Smooth muscle cell (in vitro differentiated cells): ENCODE results near the gene CA4. TPM values are rescaled to one million over a fixed set of nuclear protein-coding genes. Genes with fewer than 3 reads are reported as not detected.
"Not testable (repeated sequence)": the region's sequence is repeated elsewhere in the genome, so short reads cannot be mapped to it uniquely, and the experiment has no call there.

Experiments
- DNase-seq: peaks from one replicate; lab custom pipeline; 2025; ENCODE audit not compliant: unreplicated experiment; lab: John Stamatoyannopoulos, UW
- H2AFZ ChIP-seq: fragments of 200-600 bp; sonication (generic); 2 replicates; pipeline ENCODE4 v1.6.0; 2016; ENCODE audit warnings: antibody characterized with exemption, low read depth, mild to moderate bottlenecking
- H3F3A ChIP-seq: fragments of 200-600 bp; sonication (generic); 2 replicates; pipeline ENCODE4 v1.6.0; 2017; ENCODE audit warnings: antibody characterized with exemption, low read depth
- H3K27ac ChIP-seq: fragments of 200-600 bp; sonication (generic); 2 replicates; pipeline ENCODE4 v1.5.1; 2016; ENCODE audit warnings: low read depth, mild to moderate bottlenecking
- H3K27me3 ChIP-seq: fragments of 200-600 bp; sonication (generic); 2 replicates; pipeline ENCODE4 v1.6.1; 2016; ENCODE audit warnings: low read depth, mild to moderate bottlenecking
- H3K36me3 ChIP-seq: fragments of 200-600 bp; sonication (generic); 2 replicates; pipeline ENCODE4 v1.5.1; 2016; ENCODE audit warnings: low read depth
- H3K4me1 ChIP-seq: fragments of 200-600 bp; sonication (generic); 2 replicates; pipeline ENCODE4 v1.5.1; 2016; ENCODE audit warnings: low read depth
- H3K4me2 ChIP-seq: fragments of 200-600 bp; sonication (generic); 2 replicates; pipeline ENCODE4 v1.6.0; 2016; ENCODE audit warnings: mild to moderate bottlenecking
- H3K4me3 ChIP-seq: fragments of 200-600 bp; sonication (generic); 2 replicates; pipeline ENCODE4 v1.5.1; 2016; ENCODE audit warnings: mild to moderate bottlenecking
- H3K79me2 ChIP-seq: fragments of 200-600 bp; sonication (generic); 2 replicates; pipeline ENCODE4 v1.6.0; 2016; ENCODE audit warnings: low read depth, mild to moderate bottlenecking
- H3K9ac ChIP-seq: fragments of 200-600 bp; sonication (generic); 2 replicates; pipeline ENCODE4 v1.6.0; 2016; ENCODE audit warnings: low read depth
- H3K9me3 ChIP-seq: fragments of 200-600 bp; sonication (generic); replicated peaks from 2 replicates; pipeline ENCODE4 v1.5.1; 2016; ENCODE audit warnings: low read depth
- H4K20me1 ChIP-seq: fragments of 200-600 bp; sonication (generic); 2 replicates; pipeline ENCODE4 v1.6.0; 2016; ENCODE audit warnings: low read depth
- WGBS: methylation state at CpG from one replicate; pipeline ENCODE4 v1.1.7; 2016; ENCODE audit warnings: low lambda C conversion rate; 5-methylcytosine and 5-hydroxymethylcytosine counted together
- polyA plus RNA-seq: library from polyadenylated mRNA; unstranded; fragments of >200 nt; fragmentation: Nextera tagmentation; extraction: Ambion mirVana; gene quantifications from 2 replicates; pipeline ENCODE4 v1.2.1, GENCODE V29; 2016
- total RNA-seq: library from RNA; depleted of rRNA; stranded (reverse); fragments of >200 nt; gene quantifications from 2 replicates; pipeline ENCODE4 v1.2.3, GENCODE V29; 2014
- TF ChIP-seq, protein P1 (sequence below): fragments of 200-600 bp; sonication (generic); IDR thresholded peaks from 2 replicates; pipeline ENCODE4 v1.5.1; 2017; ENCODE audit warnings: borderline replicate concordance, mild to moderate bottlenecking, antibody characterized with exemption; ENCODE audit not compliant: insufficient read depth, poor library complexity, severe bottlenecking

The CA4 gene
- total and polyA plus RNA-seq, 2 experiments from 2014 or later: 0.87 TPM; not detected in 1

DNA sequence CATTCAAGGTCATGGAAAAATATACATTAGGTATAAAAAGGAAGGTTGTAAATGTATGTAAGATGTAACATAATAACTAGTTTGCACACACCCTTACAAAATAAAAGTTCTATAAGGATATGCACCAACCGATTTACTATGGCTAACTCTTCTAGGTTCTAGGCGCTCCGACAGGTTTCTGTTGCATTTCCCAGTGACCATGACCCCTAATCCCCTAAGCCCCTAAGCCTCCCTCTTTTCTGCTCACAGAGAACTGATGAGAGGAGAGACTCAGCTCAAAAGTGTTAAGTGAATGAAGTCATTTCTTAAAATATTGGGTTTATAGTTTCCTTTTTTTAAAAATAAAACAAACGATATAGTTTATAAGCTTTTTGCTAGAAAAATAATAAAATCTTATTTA is 41.1 kb upstream of the CA4 start:
- peaks cover 10% of the 10 kb centered on the region for H3K27me3 ChIP-seq
- 48% methylated on average over 4 of the region's 4 CpGs for WGBS
- H3K27ac ChIP-seq: no peak overlapping the region
- H3K4me2 ChIP-seq: no peak overlapping the region
- no peak overlapping the region for H2AFZ ChIP-seq
- H3K79me2 ChIP-seq: no peaks in the 10 kb centered on the region
- H3K4me3 ChIP-seq: no peak overlapping the region
- no peaks in the 10 kb centered on the region for H3K36me3 ChIP-seq
- no peak for DNase-seq
- no peak overlapping the region for H3K9ac ChIP-seq
- no peaks in the 10 kb centered on the region for H3F3A ChIP-seq
- TF ChIP-seq, protein P1, sequence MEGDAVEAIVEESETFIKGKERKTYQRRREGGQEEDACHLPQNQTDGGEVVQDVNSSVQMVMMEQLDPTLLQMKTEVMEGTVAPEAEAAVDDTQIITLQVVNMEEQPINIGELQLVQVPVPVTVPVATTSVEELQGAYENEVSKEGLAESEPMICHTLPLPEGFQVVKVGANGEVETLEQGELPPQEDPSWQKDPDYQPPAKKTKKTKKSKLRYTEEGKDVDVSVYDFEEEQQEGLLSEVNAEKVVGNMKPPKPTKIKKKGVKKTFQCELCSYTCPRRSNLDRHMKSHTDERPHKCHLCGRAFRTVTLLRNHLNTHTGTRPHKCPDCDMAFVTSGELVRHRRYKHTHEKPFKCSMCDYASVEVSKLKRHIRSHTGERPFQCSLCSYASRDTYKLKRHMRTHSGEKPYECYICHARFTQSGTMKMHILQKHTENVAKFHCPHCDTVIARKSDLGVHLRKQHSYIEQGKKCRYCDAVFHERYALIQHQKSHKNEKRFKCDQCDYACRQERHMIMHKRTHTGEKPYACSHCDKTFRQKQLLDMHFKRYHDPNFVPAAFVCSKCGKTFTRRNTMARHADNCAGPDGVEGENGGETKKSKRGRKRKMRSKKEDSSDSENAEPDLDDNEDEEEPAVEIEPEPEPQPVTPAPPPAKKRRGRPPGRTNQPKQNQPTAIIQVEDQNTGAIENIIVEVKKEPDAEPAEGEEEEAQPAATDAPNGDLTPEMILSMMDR: no peak
- no peaks in the 10 kb centered on the region for H3K9me3 ChIP-seq
- no peaks in the 10 kb centered on the region for H4K20me1 ChIP-seq
- no peaks in the 10 kb centered on the region for H3K4me1 ChIP-seq

DNA sequence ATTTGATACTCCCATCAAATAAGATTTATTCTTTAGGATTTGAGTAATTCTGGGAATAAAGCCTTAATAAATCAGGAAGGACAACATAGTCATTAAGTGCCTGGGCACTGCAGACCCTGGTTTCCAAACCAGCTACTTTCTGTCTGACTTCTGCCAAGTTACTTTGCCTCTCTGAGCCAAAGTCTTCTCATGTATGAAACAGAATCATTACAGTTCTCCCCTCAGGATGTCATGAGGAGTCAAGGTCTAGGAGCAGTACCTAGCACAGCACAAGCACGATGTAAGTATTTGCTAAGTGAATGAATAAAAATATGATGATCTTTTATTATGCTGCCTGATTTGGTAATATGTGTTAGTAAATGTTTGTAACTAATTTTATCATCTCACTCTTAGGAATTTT is 40.6 kb upstream of the CA4 start:
- 91% methylated on average over 1 of the region's 1 CpG for WGBS
- Histone ChIP-seq H2AFZ (no peak overlapping the region), H3F3A (no peaks in the 10 kb centered on the region), H3K4me3 (no peak overlapping the region), H3K9ac (no peak overlapping the region), H4K20me1 (no peaks in the 10 kb centered on the region), H3K79me2 (no peaks in the 10 kb centered on the region), H3K9me3 (no peaks in the 10 kb centered on the region), H3K4me1 (no peaks in the 10 kb centered on the region), H3K36me3 (no peaks in the 10 kb centered on the region), H3K27me3 (peaks cover 10% of the 10 kb centered on the region), H3K4me2 (no peak overlapping the region), H3K27ac (no peak overlapping the region)
- TF ChIP-seq, protein P1: no peak
- DNase-seq: no peak

DNA sequence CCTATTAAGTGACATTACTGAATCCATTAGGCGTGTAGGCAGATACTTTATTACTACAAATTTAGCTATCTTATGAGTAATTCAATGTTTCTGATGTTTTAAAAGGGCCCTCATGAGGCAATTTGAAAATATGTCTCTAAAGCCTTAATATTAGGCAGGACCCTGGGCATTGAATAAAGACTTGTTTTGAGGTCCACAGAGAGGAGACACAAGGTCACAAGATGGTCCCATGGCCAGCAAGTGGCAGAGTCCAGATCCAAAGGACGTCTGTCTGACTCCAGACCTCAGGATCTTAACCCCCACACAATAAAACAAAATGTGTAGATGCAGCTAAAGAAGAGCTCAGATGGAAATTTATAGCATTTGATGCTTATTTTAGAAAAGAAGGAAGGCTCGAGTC is 39.2 kb upstream of the CA4 start:
- no peaks in the 10 kb centered on the region for H3K36me3 ChIP-seq
- no peak overlapping the region for H3K27ac ChIP-seq
- H3F3A ChIP-seq: no peaks in the 10 kb centered on the region
- TF ChIP-seq, protein P1: no peak
- peaks cover 10% of the 10 kb centered on the region for H3K27me3 ChIP-seq
- H3K9ac ChIP-seq: no peak overlapping the region
- no peaks in the 10 kb centered on the region for H3K9me3 ChIP-seq
- H3K4me1 ChIP-seq: no peaks in the 10 kb centered on the region
- no peak overlapping the region for H3K4me3 ChIP-seq
- DNase-seq: no peak
- H2AFZ ChIP-seq: no peak overlapping the region
- no peaks in the 10 kb centered on the region for H3K79me2 ChIP-seq
- H3K4me2 ChIP-seq: no peak overlapping the region
- no peaks in the 10 kb centered on the region for H4K20me1 ChIP-seq
- 53% methylated on average over 3 of the region's 3 CpGs for WGBS

DNA sequence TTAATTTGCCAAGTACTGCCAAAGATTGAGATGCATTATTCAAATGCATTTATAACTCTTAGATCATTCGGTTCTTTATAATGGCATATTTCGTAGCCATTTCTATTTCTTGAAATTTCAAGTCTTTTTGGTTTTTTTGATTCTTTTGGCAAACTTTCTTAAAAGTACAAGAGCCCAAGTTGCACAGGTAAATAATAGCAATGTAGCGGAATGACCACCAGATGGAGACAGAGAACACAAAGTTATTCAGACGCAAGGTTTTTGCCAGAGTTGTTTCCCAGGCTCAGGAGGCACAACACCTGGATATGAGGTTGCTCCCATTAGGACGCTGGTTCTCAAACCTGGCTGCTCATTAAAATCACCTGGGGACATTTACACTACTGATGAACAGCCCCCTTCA is 38.1 kb upstream of the CA4 start:
- H4K20me1 ChIP-seq, H3K36me3 ChIP-seq, H3K9me3 ChIP-seq, H3F3A ChIP-seq, DNase-seq, H3K27ac ChIP-seq, H3K79me2 ChIP-seq, H3K4me1 ChIP-seq, H2AFZ ChIP-seq, H3K4me3 ChIP-seq, H3K4me2 ChIP-seq, H3K9ac ChIP-seq: not testable (repeated sequence)
- WGBS: 0% methylated on average over 4 of the region's 5 CpGs
- TF ChIP-seq, protein P1: peak; percentile 24
- peaks cover 10% of the 10 kb centered on the region for H3K27me3 ChIP-seq

DNA sequence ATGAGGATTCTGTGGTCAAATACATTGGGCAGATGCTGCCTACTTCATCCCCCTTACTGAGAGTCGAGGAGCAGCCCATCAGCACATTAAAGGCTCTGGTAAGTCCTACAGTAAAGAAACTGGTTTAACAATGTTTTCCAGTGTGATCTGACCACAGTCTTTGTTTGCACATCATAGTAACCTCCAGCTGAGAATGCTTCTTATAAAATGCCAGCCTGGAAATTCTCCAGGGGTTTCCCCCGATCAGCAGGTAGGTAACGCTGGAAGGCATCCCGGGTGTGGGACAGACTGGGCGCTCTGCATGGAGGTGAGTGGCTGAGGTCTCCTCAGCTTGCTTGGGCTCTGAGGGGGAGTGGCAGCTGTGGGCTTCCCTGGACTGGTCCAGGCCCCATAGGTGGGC is 34.4 kb upstream of the CA4 start:
- H3K36me3 ChIP-seq, H2AFZ ChIP-seq, H3K4me1 ChIP-seq, H3K4me3 ChIP-seq, H3K9me3 ChIP-seq, H4K20me1 ChIP-seq, H3K27ac ChIP-seq, DNase-seq, H3K27me3 ChIP-seq, H3K79me2 ChIP-seq, H3F3A ChIP-seq, H3K9ac ChIP-seq, H3K4me2 ChIP-seq: not testable (repeated sequence)
- WGBS: no CpG with 5 or more reads among the region's 5 CpGs

DNA sequence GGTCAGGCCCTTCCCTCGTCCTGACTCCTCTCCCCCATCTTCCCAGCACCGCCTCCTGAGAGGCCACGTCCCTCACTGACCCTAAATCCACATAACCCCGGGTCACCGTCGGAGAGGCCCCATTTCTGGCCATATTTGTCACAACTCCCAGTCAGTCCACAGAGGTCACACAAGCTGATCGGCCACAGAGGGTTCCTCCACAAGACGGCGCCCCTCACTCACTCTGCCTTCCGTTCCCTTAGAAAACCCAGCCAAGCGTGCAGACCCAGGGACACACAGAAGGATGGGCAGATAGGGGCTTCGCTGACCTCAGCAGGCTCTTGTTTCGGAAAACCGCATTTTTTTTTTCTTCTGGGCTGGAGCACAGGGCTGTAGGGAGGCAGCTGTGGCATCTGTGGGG is 33.6 kb upstream of the CA4 start:
- H3K9me3 ChIP-seq, H3K4me1 ChIP-seq, H3K27me3 ChIP-seq, H3K4me2 ChIP-seq, H3K36me3 ChIP-seq, H3K9ac ChIP-seq, H3K27ac ChIP-seq, H2AFZ ChIP-seq, H3K79me2 ChIP-seq, H4K20me1 ChIP-seq, H3K4me3 ChIP-seq, DNase-seq, H3F3A ChIP-seq: not testable (repeated sequence)
- no CpG with 5 or more reads among the region's 14 CpGs for WGBS
